GM03348 (cell line): ENCODE results near the gene STRBP.
"Not testable (repeated sequence)": the region's sequence is repeated elsewhere in the genome, so short reads cannot be mapped to it uniquely, and the experiment has no call there.

Experiments
- DNase-seq: peaks from one replicate; pipeline ENCODE4 v3.0.0; 2012; ENCODE audit warnings: low spot score

Gene STRBP

DNA sequence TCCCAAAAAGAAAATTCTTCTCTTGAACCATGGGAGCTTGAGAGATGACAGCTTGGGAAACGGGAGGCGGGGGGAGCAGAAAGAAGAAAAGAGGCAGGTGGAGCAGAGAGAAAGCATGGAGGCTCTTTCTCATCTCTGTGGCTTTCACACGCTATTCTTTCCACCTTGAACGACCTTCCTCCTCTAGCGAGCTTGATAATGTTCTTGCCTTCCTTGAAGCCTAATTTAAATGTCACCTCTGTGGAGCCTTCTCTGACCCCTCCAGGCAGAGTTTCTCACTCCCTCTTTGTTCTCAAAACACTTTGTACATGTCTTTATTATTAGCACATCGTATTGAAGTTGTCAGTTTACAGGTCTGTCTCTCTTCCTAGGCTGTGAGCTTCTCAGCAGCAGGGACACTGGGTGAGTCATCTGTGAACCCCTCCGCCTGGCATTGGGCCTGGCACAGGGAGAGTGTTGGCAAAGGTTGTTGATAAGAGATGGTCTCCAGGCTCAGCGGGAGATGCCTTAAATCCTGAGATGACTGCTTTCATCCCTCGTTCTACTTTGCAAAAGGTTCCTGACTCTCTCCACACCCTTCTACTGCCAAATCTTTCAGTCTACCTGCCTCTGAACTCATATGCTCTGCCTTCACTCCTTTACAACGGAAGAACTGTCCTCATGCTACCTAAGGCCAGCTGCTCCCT lies 14.1 kb upstream of the STRBP start:
- no peak for DNase-seq

DNA sequence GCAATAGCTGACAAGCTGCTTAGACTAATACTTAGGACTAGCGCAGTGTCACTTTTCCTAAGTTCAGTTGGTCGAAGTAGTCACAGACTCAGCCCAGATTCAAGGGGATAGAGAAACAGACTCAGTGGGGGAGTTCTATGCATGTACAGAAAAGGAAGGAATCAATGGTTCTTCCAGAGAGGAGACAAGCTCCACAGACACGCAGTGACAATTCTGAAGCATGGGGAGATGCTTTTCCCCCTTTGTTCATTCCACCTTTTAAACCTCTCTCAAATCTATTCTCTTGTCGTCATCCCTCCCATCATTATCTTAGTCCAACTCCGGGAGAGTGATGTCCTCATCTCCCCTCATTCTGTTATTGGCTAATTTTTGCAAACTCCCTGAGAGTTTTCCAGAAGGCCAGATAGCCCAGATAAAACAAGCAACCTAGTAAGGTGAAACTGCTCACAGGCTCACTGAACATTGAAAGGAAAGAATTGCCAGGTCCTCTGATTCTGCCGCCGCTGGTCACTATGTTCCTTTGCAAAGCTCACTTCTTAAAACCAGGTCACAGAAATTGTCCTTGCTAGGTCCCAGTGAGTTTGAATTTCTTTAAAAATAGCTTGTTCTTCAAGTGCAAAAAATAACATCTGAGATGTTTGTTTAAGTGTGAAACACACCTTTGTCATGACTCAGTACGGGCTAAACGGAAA lies 13.4 kb upstream of the STRBP start:
- no peak for DNase-seq

DNA sequence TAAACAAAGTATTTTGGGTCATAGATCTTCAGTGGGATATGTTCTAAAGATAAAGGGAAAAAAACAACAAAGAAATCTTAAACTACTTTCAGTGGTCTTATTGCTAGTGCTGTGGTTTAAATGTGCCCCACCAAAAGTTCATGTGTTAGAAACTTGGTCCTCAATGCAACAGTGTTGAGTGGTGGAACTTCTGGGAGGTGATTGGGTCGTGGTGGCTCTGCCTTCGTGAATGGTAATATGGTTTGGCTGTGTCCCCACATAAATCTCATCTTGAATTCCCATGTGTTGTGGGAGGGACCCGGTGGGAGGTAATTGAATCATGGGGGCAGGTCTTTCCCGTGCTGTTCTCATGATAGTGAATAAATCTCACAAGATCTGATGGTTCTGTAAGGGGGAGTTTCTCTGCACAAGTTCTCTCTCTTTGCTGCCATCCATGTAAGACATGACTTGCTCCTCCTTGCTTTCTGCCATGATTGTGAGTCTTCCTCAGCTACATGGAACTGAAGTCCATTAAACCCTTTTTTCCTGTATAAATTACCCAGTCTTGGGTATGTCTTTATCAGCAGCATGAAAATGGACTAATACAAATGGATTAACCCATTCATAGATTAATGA lies 10.6 kb upstream of the STRBP start:
- DNase-seq: not testable (repeated sequence)

DNA sequence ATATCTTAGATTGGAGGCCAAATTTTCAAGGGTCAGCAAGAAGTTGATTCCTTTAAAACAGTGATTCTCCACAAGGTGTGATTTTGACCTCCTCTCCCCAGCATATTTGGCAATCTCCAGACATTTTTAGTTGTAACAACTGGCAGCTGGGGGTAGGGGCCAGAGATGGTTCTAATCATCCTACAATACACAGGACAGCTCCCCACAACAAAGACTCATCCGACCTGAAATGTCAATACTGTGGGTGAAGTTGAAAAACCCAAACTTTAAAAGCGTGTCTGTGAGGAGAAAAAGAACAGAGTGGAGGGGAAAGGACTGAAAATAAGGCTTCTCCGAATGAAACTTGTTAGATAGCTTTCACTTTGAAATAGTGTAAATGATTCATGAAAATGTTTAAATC lies 10.0 kb upstream of the STRBP start:
- DNase-seq: no peak

DNA sequence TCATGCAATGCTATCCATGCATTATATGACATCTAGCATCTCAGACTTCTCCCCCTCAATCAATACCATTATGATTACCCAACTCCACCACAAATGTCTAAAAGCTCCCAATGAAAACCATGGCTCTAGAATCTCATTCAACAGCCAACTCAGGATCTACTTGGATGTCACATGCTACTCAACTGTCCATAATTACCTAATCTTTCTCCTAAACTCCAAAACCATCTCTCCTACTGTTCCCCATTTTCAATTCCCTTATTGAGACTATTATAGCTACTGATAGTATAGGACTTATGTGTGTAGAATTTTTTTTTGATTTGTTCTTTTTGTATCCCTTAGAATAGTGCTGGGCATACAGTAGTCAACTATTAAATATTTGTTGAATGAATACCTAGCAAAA lies 8.2 kb upstream of the STRBP start:
- no peak for DNase-seq

DNA sequence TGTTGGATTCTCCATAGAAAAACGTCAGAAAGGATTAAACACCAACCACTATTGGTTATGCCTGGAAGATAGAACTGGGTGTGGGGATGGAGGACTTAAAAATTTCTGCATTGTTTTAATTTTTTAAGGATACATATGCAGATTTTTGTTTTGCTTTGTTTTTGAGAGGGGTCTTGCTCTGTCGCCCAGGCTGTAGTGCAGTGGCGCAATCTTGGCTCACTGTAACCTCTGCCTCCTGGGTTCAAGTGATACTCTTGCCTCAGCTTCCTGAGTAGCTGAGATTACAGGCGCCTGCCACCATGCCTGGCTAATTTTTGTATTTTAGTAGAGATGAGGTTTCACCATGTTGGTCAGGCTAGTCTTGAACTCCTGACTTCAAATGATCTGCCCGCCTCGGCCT lies 2.7 kb upstream of the STRBP start:
- DNase-seq: not testable (repeated sequence)

DNA sequence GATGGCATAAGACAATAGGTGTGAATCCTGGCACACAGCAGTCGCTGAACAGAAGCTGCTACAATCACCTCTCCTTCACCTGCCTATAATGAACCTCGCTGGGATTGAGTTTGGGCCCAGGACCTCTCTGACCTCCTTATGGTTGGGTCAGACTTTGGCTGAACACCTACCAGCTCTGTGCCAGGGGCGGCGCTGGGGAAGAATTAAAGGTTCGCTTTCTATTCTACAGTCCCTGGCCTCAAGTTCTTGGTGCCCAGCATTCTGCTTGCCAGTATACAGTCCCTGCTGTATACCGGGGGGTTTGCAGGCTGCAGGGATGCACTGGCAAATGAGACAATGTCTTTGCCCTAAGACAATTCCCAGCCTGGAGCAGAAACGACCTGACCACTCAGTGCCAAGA lies 895 bp upstream of the STRBP start:
- DNase-seq: no peak

DNA sequence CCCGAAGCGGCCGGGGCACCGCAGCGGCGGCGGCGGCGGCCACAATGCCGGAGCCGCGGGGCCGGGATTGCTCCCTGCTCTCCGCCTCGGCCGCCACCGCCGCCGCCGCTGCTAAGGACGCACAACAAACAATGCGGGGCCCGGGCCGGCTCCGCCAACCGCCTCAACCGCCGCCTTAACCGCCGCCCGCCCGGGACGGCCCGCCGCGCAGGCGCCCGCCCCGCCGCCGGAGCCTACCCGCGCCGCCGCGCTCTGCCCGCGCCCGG lies 254 bp downstream of the STRBP start:
- no peak for DNase-seq

DNA sequence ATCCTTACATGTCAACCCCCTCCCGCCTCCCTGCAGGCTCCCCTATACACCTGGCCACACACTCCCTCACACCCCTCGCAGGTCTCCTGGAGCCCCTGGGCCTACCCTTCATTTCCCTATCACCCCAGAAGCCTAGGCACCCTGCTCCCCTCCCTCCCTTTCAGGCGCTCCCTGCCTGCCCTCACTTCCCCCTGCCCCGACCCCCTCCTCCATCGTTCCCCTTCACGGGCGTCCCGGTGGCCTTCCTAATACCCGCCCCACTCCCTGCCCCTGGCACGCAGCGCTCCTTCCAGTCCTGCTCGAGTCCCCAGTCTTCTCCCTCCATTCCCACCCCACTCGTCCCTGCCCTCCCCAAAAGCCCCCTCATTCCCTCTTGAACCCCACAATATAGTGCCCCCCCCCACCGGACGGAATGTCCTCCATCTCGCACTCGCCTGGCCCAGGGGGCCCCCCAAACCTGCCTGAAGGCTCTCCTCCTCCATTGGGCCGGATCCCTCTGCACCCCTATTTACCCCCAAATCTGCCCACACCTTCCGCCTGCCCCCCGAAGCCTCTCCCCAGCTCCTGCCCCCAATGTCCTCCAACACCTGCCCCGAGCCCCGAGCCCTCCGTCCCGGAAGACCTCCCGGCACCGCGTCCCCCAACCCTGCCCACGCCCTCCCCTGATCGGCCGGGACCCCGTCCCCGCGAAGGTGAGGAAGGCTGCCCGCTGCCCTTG lies 746 bp downstream of the STRBP start:
- DNase-seq: no peak

DNA sequence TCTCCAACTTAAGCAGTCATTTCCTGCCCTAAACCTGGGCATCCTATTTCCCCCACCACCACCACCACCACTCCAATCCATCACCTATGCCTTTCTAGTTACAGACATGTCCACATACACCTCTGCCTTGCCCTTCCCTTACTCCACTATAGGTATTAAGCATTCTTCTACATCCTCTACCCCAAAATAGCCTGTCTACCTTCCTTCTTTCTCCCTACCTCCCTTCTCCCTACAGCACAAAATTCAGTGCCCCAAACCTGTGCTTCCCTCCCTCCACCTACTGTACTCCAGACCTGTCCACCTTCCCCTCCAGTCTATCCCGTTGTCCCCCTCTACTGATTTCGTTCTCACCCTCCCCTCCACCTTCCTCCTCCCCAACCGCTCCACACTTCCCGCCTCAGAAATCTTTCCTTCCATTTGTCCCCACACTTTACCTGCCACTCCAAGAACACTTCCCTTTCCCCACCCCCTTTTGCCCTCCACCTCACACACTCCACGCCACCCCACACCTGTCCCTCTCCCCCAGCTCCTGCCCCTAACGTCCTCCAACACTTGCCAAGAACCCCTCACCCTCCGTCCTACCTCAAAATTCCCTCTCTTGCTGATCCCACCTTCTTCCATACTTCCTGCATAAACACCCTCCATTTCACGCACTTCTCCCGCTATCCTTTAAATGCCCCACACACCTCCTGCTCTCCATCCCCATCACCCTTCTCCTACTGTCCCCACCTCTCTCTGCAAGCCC lies 1.6 kb downstream of the STRBP start:
- DNase-seq: no peak

DNA sequence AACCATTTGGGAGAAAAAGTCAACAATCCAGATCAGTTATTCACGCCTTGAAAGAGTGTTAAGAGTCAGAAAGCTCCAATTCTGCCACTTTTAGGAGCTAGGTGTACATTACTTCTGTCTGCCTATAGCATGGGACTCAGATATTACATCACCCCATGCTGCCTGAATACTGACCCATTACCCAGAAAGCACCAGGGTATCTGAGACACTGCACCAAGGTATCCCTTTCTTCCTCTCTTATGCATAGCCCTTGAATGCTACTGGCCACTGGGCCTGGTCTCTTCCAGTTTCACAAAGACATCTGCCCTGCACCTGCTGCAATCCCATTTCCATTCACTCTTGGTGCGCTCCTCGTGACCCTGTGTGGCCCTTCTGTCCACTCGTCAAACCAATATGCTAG lies 2.6 kb downstream of the STRBP start:
- DNase-seq: no peak

DNA sequence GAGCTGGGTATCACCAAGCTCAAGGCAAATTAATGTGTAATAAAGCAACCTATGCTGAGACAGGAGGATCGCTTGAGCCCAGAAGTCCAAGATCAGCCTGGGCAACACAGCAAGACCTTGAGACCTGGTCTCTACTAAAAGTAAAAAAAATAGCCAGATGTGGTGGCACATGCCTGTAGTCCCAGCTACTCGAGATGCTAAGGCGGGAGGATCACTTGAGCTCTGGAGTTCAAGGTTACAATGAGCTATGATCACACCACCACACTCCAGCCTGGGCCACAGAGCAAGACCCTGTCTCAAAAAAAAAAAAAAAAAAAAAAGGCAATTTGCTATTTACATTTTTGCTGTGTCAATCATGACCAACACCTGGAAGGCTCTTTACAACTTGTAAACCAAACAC lies 5.2 kb downstream of the STRBP start:
- no peak for DNase-seq

DNA sequence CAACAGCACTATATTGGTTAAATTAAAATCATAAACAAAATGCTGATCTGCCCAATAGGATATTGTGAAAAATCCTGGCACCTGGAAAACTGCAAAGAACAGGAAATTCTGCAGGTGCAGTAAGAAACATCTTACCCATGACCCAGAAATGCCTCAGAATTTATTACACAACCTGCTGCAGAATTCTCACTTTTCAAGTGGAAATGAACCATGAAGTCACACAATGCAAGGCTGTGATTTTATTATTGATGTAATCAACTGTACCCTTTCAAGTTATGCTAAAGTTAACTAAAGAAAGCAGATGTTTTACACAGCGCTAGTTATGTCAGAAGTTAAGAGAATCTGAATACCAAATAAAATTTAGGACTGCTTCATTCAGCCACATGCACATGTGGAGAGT lies 6.0 kb downstream of the STRBP start:
- no peak for DNase-seq

DNA sequence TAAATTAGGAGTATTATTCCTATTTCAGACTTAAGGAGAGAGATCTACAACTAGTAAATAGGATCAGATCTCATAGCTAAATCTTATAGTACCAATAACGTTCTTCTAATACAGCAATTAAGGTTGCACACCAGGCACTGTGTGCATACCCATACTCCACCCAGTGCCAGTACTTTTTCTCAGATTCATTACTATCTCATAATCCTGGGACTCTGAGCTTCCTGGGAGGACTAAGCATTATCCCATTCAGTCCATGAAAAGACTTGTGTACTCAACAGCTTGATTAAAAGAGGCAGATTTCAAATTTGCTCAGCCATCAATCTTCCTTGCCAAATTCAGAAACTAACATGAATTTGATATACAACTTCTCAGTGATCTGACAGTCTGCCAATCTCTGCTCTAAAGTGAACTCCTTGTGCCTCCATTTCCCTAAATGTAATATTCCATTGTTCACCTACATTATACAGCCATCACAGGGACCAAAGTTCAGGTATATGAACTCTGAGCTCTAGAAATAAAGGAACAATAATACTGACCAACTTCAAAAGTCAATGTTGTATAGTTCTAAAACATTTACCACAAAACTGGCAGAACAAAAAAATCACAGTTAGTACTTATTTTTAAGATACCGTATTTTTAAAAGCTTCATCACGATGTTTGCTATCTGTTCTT lies 7.2 kb downstream of the STRBP start:
- DNase-seq: no peak

DNA sequence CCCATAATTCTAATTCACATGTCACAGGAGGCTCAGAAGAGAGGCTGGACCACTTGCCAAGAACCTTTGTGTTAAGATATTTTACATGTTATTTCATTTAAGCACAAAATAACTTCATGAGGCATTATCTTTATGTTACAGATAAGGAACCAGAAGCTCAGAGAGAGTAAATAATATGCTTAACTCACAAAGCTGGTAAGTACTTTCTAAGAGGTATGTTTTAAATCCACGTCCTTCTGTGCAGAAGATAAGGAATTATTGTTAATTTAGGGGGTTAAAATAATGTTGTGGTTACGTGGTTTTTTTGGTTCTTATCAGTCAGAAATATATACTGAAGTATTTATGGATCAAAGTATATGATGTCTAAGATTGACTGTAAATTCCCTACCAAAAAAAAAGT lies 8.0 kb downstream of the STRBP start:
- no peak for DNase-seq

DNA sequence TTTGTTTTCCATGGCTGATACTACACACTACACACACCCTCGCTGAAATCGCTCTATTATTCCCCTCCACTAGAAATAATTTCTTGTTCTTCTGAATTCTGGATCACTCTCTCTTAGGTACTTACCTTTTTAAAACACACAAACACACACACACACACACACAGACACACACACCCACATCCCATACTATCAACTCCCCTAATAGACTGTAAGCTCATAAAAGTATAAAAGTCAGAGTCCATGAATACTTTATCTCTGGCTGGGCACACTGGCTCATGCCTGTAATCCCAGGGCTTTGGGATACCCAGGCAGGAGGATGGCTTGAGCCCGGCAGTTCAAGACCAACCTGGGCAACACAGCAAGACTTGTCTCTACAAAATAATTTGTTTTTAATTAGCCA lies 11.1 kb downstream of the STRBP start:
- no peak for DNase-seq

DNA sequence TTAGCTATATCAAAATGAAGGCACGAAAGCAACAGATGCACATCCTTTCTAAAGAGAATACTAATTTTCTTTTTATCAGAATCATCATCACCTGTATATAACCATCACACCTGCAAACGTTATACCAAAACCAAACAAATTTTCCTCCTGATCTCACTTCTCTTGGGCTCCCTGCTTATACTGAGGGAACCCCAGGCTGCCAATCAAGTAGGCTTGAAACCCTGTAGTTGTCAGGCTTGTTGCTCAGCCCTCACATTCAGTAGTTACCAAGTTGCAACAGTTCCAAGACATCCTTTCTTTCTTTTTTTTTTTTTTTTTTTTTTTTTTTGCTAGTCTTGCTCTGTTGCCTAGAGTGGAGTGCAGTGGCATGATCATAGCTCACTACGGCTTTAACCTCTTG lies 12.7 kb downstream of the STRBP start:
- no peak for DNase-seq

DNA sequence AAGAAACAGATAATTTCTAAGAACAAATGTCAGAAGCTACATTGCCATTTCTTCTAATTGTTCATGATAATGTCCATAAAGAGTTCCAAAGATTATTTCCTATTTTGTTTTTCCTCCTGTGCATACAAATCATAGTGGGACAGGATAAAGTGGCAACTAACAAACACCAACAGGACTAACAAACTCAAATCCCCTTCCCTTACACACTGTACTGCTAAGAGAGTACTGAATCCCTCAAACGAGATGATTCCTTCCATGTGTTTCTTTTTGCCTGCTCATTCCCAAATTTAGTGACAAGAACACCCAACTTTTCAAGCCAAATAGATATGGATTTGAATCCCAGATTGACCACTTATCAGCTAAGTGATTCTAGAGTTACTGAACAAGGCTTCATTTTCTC lies 15.2 kb downstream of the STRBP start:
- DNase-seq: no peak

DNA sequence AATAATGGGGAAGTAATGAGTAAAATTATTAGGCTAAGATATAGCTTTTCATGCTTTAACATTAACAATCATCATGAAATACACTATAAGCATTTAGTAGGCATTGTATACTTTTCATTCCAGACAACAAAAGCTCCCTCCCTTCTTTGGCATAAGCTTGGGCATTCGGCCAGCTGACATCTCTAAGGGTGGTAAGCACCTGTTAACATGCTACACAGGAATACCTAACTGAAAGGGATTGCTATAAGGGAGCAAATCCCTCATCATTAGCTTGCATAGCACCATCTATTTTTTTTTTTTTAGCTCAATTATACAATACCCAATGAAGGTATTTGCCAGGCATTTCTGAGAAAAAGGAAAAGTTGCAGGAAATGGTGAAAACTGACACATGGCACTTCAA lies 16.6 kb downstream of the STRBP start:
- DNase-seq: no peak

DNA sequence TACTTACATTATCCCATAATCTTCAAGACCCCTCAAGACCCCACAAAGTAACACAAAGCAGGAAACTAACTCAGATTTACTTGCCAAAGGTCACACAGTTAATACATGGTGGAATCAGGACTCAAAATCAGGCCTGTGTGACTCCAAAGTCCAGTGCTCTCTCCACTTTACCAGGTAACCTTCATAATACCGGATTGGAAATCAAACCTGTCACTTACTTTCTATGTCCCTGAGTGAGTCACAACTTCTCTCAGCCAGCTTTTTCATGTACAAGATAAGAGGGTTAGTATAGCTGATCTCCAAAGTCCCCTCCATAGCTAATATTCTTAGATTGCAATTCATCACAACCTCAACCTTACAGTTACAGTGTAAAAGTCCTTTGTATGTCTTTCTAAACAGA lies 17.1 kb downstream of the STRBP start:
- no peak for DNase-seq

DNA sequence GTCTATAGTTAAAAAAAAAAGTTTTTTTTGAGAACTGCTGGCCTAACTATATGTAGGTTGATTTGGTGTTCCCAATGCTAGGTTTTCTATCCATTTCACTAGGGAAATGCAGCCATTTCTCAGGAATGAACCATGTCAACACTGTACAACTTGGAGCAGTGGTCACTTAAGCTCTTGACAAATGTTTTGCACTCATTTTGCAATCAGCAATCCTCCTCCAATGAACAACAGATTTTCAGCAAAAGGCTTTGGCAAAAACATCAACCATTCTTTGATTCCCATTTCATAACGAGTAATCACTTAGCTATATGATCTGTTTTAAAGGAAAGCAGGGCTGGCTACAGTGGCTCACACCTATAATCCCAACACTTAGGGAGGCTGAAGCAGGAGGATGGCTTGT lies 17.9 kb downstream of the STRBP start:
- DNase-seq: no peak

DNA sequence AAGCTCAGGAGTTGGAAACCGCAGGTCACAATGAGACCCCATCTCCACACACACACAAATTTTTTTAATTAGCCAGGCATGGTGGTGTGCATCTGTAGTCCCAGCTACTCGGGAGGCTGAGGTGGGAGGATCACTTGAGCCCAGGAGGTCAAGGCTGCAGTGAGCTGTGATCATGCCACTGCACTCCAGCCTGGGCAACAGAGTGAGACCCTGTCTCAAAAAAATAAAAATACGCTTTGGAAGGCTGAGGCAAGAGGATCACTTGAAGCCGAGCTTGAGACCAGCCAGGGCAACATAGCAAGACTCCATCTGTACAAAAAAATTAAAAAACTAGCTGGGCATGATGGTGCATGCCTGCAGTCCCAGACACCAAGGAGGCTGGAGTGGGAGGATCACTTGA lies 19.2 kb downstream of the STRBP start:
- DNase-seq: not testable (repeated sequence)
